Occipital lobe (tissue), 2 donors: ENCODE results near the gene CNOT3. TPM values are rescaled to one million over a fixed set of nuclear protein-coding genes. Genes with fewer than 3 reads are reported as not detected.

Experiments used
- DNase-seq: peaks from one replicate; lab custom pipeline; 2025; lab: John Stamatoyannopoulos, UW
- total RNA-seq: library from RNA; depleted of rRNA; stranded (reverse); fragments of >200 nt; gene quantifications from one replicate; pipeline ENCODE4 v1.2.3, GENCODE V29; 2014

The CNOT3 gene
- total RNA-seq, 1 donor from 2014 or later = 4.4 TPM

GRCh38 chr19:54121259-54121658 lies 16.3 kb upstream of the CNOT3 start:
- DNase-seq = no peak

DNA sequence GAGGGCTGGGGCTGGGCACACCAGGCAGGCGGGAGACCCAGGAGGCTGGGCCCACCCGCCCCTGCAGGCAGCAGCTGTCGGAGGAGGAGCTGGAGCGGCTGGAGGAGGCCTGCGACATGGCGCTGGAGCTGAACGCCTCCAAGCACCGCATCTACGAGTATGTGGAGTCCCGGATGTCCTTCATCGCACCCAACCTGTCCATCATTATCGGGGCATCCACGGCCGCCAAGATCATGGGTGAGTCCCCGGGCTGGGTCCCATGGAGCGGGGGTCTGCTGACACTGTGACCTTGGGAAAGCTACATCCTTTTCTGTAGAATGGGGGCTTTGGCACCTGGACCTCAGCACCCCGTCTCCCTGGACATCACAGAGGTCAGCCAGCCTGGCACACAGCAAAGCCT lies 13.9 kb upstream of the CNOT3 start:
- no peak for DNase-seq

GRCh38 chr19:54124393-54124792 lies 13.2 kb upstream of the CNOT3 start:
- DNase-seq = no peak

DNA sequence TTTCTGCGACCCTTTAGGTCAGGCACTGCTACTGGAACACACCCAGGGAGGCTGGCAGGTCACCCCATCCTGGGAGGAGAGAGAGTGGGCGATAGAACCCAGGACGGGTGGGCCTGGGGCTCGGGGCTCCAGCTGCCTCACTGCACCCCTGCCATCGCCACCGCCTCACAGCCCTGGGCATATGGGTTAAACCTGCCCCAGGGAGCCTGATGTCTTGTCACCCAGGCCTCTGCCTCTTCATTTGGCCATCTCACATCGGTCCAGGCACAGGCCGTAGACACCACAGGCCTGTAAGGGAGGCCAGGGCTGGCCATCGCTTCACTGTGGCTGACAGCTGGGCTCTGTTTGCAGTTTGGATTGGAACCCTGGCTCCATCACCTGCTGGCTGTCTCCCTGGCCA lies 11.8 kb upstream of the CNOT3 start:
- DNase-seq = no peak

- DNase-seq = no peak
These were observed 9.7 kb upstream of the CNOT3 start for GRCh38 chr19:54127688-54128440.

GRCh38 chr19:54128441-54128725 lies 9.2 kb upstream of the CNOT3 start:
- no peak for DNase-seq

DNA sequence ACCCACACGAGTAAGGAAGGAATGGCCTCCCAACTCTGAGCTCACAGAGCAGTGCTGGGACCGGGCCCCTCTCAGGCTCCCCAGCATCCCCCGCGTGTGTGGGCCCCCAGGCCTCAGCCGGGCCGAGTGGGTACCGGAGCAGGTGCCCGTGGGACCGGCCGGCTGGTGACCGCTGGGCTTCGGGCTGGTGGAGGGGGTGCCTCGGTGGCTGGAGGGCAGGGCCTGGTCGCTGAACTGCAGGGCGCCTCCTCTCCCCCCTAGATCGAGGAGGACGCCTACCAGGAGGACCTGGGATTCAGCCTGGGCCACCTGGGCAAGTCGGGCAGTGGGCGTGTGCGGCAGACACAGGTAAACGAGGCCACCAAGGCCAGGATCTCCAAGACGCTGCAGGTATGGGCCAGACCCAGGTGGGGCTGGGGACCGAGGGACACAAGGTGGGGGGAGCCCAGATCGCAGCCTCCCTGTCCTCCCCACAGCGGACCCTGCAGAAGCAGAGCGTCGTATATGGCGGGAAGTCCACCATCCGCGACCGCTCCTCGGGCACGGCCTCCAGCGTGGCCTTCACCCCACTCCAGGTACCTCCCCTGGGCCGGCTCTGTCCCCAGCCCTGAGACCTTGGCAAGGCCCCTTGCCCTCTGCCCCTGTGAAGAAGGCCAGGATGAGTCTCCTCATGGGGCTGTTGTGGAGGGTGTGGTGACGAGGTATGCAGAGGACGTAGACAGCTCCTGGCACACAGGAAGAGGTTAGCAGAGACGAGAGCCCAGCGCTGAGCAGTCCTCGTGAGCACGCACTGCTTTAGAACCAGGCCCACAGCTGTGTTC lies 8.6 kb upstream of the CNOT3 start:
- DNase-seq = no peak

GRCh38 chr19:54129617-54129996 lies 8.0 kb upstream of the CNOT3 start:
- no peak for DNase-seq

DNA sequence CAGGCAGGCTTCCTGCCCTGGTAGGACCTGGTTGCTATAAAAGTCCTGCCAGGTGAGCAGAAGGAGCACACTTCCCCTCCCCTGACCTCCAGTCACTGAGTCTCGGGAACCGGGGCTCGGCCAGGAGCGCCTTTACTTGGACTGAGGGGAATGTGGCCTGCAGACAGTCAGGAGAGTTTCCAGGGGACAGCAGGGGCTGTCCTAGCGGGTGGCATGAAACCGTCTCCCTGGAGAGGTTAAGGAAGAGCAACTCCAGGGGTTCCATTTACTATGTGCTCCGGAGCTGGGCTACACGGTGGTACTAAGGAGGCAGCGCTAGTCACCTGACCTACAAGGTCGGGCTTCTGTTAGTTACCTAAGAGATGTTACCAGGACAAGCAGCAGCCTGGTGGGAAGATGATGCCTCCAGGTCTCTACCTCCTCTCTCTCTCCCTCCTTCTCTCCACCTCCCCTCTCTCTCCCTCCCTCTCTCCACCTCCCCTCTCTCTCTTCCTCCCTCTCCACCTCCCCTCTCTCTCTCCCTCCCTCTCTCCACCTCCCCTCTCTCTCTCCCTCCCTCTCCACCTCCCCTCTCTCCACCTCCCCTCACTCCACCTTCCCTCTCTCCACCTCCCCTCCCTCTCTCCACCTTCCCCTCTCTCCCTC lies 4.1 kb upstream of the CNOT3 start:
- no peak for DNase-seq

- no peak for DNase-seq
These were observed 3.5 kb upstream of the CNOT3 start for GRCh38 chr19:54133957-54134590.

- no peak for DNase-seq
These were observed 1.3 kb upstream of the CNOT3 start for GRCh38 chr19:54136086-54136863.

GRCh38 chr19:54136864-54137698 lies 481 bp upstream of the CNOT3 start:
- peak; percentile 100 for DNase-seq

- DNase-seq = no peak
These were observed 1.1 kb downstream of the CNOT3 start for GRCh38 chr19:54138489-54139256.

- DNase-seq = no peak
These were observed 3.8 kb downstream of the CNOT3 start for GRCh38 chr19:54141356-54141755.

DNA sequence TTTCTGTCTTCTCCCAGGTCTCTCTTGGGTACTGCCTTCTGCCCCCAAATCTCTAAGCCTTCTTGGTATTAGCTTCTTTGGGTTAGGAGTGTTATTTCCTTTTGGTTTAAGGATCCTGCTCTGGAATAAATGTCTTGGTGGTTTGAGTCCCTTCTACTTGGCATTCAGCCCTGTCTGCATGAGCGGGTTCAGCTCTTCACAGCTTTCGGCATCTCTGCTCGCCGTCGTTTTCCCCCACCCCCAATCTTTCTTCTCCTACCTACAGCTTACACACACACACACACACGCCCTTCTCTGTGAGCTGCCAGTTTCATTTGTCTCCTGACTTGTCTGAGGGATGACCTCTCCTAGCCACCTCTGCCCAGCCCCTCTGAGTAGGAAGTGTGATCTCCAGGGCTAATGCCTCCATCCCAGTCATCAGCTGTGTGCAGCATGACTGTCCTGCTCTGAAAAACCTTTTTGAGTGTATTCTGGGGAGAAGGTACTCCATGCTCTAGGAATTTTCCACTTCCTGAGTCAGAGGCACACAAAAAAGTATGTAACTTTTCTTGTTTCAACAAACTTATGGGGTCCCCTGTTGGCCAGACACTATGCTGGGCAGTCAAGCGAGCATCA lies 4.7 kb downstream of the CNOT3 start:
- DNase-seq = no peak

- DNase-seq = no peak
These were observed 8.1 kb downstream of the CNOT3 start for GRCh38 chr19:54145541-54146158.

DNA sequence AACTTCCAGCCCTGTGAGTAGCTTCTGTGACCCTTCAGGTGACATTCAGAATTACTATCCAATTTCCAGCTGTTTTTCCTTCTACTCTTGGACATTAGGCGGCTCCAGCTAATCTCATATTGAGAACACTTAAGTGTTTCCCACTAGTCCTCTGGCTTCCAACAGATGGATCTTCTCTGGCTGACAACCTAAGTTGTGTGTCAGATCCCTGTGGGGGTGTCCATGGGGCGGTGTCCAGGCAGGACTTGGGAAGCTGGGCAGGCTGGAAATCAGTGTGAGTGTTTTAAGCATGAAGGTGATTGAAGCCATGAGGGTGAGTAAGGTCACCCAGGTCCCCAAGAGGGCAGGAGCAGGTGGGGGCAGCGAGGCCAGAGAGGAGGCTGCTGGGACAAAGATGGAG lies 10.1 kb downstream of the CNOT3 start:
- no peak for DNase-seq

GRCh38 chr19:54148158-54148557 lies 10.6 kb downstream of the CNOT3 start:
- DNase-seq = no peak
